ENCODE measurements around the gene TGFB2. TPM values are rescaled to one million over a fixed set of nuclear protein-coding genes. Genes with fewer than 3 reads are reported as not detected.

The TGFB2 gene
- total RNA-seq, 1 donor: 36.3 TPM

GRCh38 chr1:218426343-218426657, 81.2 kb downstream of the TGFB2 start:
- no peak for TF ChIP-seq CTCF (IDR thresholded peaks at IDR 0.05; ENCODE audit: insufficient read depth, low read depth, low read length)
- DNase-seq (ENCODE audit: low read depth): peak; percentile 53
- no peak overlapping the region for H3K4me3 ChIP-seq (ENCODE audit: low read depth, low read length)

GRCh38 chr1:218429301-218429700, 84.2 kb downstream of the TGFB2 start:
- no peak for TF ChIP-seq CTCF (IDR thresholded peaks at IDR 0.05; ENCODE audit: insufficient read depth, low read depth, low read length)
- no peak overlapping the region for H3K4me3 ChIP-seq (ENCODE audit: low read depth, low read length)
- no peak for DNase-seq (ENCODE audit: low read depth)

- DNase-seq (ENCODE audit: low read depth): no peak
- no peak overlapping the region for H3K4me3 ChIP-seq (ENCODE audit: low read depth, low read length)
- no peak for TF ChIP-seq CTCF (IDR thresholded peaks at IDR 0.05; ENCODE audit: insufficient read depth, low read depth, low read length)
These were observed 85.2 kb downstream of the TGFB2 start for GRCh38 chr1:218430346-218430745.

GRCh38 chr1:218430822-218431221, 85.7 kb downstream of the TGFB2 start:
- no peak for TF ChIP-seq CTCF (IDR thresholded peaks at IDR 0.05; ENCODE audit: insufficient read depth, low read depth, low read length)

GRCh38 chr1:218431476-218431875, 86.3 kb downstream of the TGFB2 start:
- DNase-seq (ENCODE audit: low read depth): no peak
- no peak overlapping the region for H3K4me3 ChIP-seq (ENCODE audit: low read depth, low read length)
- no peak for TF ChIP-seq CTCF (IDR thresholded peaks at IDR 0.05; ENCODE audit: insufficient read depth, low read depth, low read length)

More at GRCh38 chr1:218430822-218431221, 85.7 kb downstream of the TGFB2 start:
- no peak overlapping the region for H3K4me3 ChIP-seq (ENCODE audit: low read depth, low read length)
- DNase-seq (ENCODE audit: low read depth): peak; percentile 82

- H3K4me3 ChIP-seq (ENCODE audit: low read depth, low read length): no peak overlapping the region
- no peak for TF ChIP-seq CTCF (IDR thresholded peaks at IDR 0.05; ENCODE audit: insufficient read depth, low read depth, low read length)
- DNase-seq (ENCODE audit: low read depth): peak; percentile 30
These were observed 88.6 kb downstream of the TGFB2 start for GRCh38 chr1:218433744-218434143.

GRCh38 chr1:218435528-218435927, 90.4 kb downstream of the TGFB2 start:
- no peak overlapping the region for H3K4me3 ChIP-seq (ENCODE audit: low read depth, low read length)
- no peak for DNase-seq (ENCODE audit: low read depth)
- no peak for TF ChIP-seq CTCF (IDR thresholded peaks at IDR 0.05; ENCODE audit: insufficient read depth, low read depth, low read length)

All from fibroblast of villous mesenchyme (primary cell).